A549 (cell line): Measurements from ENCODE around the gene MLXIPL.

Experiments
- EP300 ChIP-seq, 2 experiments: fragments of >200 bp; sonication (Bioruptor Twin); formaldehyde crosslinking; IDR thresholded peaks; 2 replicates in 1 of 2; 3 replicates in 1 of 2; pipeline ENCODE4 v1.6.1; 2016 to 2017
- FOSL2 ChIP-seq, 2 experiments: fragments of 450-650 bp in 1 of 2; fragments of >200 bp in 1 of 2; sonication (Bioruptor Twin) in 1 of 2; formaldehyde crosslinking; IDR thresholded peaks; 2 replicates each; pipeline versions ENCODE4 v1.5.0 to v1.6.1; 2016 to 2020; ENCODE audit warnings: mild to moderate bottlenecking in 1 of 2, moderate library complexity in 1 of 2
- POLR2A ChIP-seq: IDR thresholded peaks from 2 replicates; pipeline ENCODE4 v1.6.1; 2012; ENCODE audit warnings: mild to moderate bottlenecking, low read length

GRCh38 chr7:73610105-73610504 is 14.2 kb downstream of the MLXIPL start:
- TF ChIP-seq FOSL2 (IDR thresholded peaks at IDR 0.05), result no peak
- TF ChIP-seq FOSL2 (CRISPR knock-in tag; IDR thresholded peaks at IDR 0.05), result no peak
- no peak for TF ChIP-seq POLR2A
- no peak for TF ChIP-seq EP300 (IDR thresholded peaks at IDR 0.05)
